Heart left ventricle (tissue), 16 donors: ENCODE measurements around the gene IRF5. TPM values are rescaled to one million over a fixed set of nuclear protein-coding genes. Genes with fewer than 3 reads are reported as not detected.

Experiments
- ATAC-seq, 4 donors: fragments of 200-7000 bp; cut with Tn5 transposase; one replicate each; pipeline ENCODE4 v1.9.1; 2020 to 2022; ENCODE audit warnings: moderate library complexity in 4 of 4, mild to moderate bottlenecking in 3 of 4, moderate number of reproducible peaks in 1 of 4
- DNase-seq, 5 donors: peaks; one replicate each; pipeline ENCODE4 v3.0.0-alpha.2; 2020
- H3K27ac ChIP-seq, 12 donors: fragments of 200-600 bp; sonication (generic) in 4 of 12; one replicate each; pipeline versions ENCODE4 v1.5.0 to v1.8.0; 2016 to 2022; ENCODE audit warnings: mild to moderate bottlenecking in 2 of 12
- H3K27me3 ChIP-seq, 9 donors: fragments of 200-600 bp; sonication (generic) in 2 of 9; one replicate each; pipeline versions ENCODE4 v1.5.1 to v1.8.0; 2016 to 2022; ENCODE audit warnings: mild to moderate bottlenecking in 3 of 9
- H3K36me3 ChIP-seq, 9 donors: fragments of 200-600 bp; sonication (generic) in 2 of 9; one replicate each; pipeline versions ENCODE4 v1.5.0 to v1.8.0; 2018 to 2022; ENCODE audit warnings: mild to moderate bottlenecking in 2 of 9
- H3K4me1 ChIP-seq, 12 donors: fragments of 200-600 bp; sonication (generic) in 4 of 12; one replicate each; pipeline versions ENCODE4 v1.5.0 to v1.8.0; 2016 to 2022; ENCODE audit warnings: mild to moderate bottlenecking in 3 of 12
- H3K4me3 ChIP-seq, 12 donors: fragments of 200-600 bp; sonication (generic) in 4 of 12; one replicate each; pipeline versions ENCODE4 v1.5.0 to v1.8.0; 2017 to 2022; ENCODE audit warnings: mild to moderate bottlenecking in 9 of 12, moderate library complexity in 4 of 12
- H3K9me3 ChIP-seq, 12 donors: fragments of 200-600 bp; sonication (generic) in 4 of 12; one replicate each; pipeline versions ENCODE4 v1.5.0 to v1.8.0; 2016 to 2022; ENCODE audit warnings: mild to moderate bottlenecking in 1 of 12
- CTCF ChIP-seq, 12 donors: fragments of 200-600 bp; sonication (generic) in 4 of 12; IDR thresholded peaks; one replicate each; pipeline versions ENCODE4 v1.5.0 to v1.8.0; 2018 to 2022; ENCODE audit warnings: antibody characterized with exemption in 12 of 12, mild to moderate bottlenecking in 5 of 12
- POLR2A ChIP-seq, 2 donors: fragments of 450-650 bp; IDR thresholded peaks; one replicate each; pipeline ENCODE4 v1.6.1; 2017; ENCODE audit warnings: antibody characterized with exemption in 2 of 2, mild to moderate bottlenecking in 2 of 2, moderate library complexity in 2 of 2
- WGBS, 4 donors: extraction: QIAGEN DNeasy Blood & Tissue Kit in 2 of 4; methylation state at CpG; one replicate each; pipeline versions ENCODE4 v1.1.5 to v1.1.7; 2013 to 2018; 5-methylcytosine and 5-hydroxymethylcytosine counted together
- intact Hi-C, 10 donors: fragments of 100-400 bp; cut with DNase I; formaldehyde crosslinking; loops; one replicate each; pipeline versions ENCODE4 v1.11.1 to v1.14.2; 2022
- polyA plus RNA-seq, 2 donors: library from polyadenylated mRNA; stranded (reverse); fragments of 200-250 nt; gene quantifications; one replicate each; pipeline ENCODE4 v1.2.3, GENCODE V29; 2013
- total RNA-seq, 9 donors: library from RNA; depleted of rRNA in 2 of 9; stranded (reverse); fragments of >200 nt in 2 of 9; fragmentation: NEBNext Ultra II Directional in 3 of 9; extraction: Animal tissue kit (Norgen Biotek cat#: 25700) in 3 of 9; gene quantifications; one replicate each; pipeline versions ENCODE4 v1.1.0 to v1.2.4, GENCODE V29; 2016 to 2023
- donor health status: ischemic (EF 13 %, LVEDD 7.1; RV severe dilation, severe dysfunction).
- donor health status: healthy with polysubstance abuse.
- donor health status: DM: no; HTN: yes; CAD: no.
- donor health status: DM: no; HTN: no; CAD: no.
- donor health status: ischemic (EF 25% LVEDD 6.9; RV normal size, moderate dysfunction).
- donor health status: ischemic (EF 25% LVEDD 5.7; RV mildly dilated, moderate dysfunction).
- donor health status: healthy.
- donor health status: DM: yes; HTN: yes; CAD: no.
- donor health status: ischemic (EF 35%, LVEDD 5.7; RV mildly dilated, moderate dysfunction).
- donor health status: nonischemic (EF 11% LVEDD 7.7; RV severe dilation, severe dysfunction).
- donor health status: DM: yes; HTN: yes; CAD: no.
- donor health status: PGD.
- donor health status: ischemic (EF 29% LVEDD 5.4; RV normal size, mild dysfunction).
- donor health status: nonischemic (EF 23%, LVEDD 6.1; RV moderate dilation, normal function).

IRF5 gene
- total and polyA plus RNA-seq, 11 donors, result 1.2 to 15.4 (median 1.8) TPM

DNA sequence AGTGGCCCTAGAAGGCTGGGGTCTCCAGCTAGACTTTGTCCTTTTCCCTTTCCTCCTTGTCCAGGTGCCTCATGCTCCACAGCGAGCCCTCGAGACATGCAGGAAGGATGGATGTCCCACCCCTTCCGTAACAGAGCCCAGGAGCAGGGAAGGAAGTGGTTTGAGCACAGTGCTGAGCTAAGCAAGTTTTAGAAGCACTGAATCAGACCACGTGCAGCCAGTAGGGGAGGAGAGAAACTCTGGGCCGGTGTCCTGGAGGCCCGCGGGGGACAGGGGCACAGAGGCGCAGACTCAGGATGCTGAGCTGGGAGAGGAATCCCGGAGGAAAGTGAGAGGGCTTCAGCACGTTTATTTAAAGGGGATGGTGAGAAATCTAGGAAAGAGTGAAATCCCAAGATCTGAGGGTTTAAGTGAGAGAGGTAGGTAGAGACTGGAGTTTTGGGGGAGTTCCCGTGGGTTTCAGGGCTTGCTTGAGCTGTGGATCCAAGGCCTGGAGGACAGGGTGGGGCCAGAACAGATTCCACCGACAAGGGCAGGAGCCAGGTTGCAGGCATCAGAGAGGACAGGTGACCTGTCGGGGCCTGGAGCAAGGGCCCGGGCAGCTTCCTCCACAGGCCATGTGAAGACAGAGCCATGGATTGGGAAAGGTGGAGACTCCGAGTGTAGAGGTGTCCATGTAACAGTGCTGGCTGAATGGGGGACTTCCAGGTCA is 4.4 kb upstream of the IRF5 start:
- intact Hi-C loops, result no loop called here
- no peaks in the 10 kb centered on the region for H3K36me3 ChIP-seq
- H3K27ac ChIP-seq, result peak overlapping the region in 1 of 12 donors; percentile 87
- H3K9me3 ChIP-seq, result no peaks in the 10 kb centered on the region
- H3K4me1 ChIP-seq, result peaks cover 0 to 43% (median 5%) of the 10 kb centered on the region in 12 donors
- peaks cover 0 to 46% (median 12%) of the 10 kb centered on the region in 9 donors for H3K27me3 ChIP-seq
- peak; percentile 47 to 71 (median 63) for ATAC-seq
- peak in 3 of 5 donors; percentile 40 to 64 (median 53) for DNase-seq
- TF ChIP-seq POLR2A (IDR thresholded peaks at IDR 0.05) (no peak), CTCF (IDR thresholded peaks at IDR 0.05) (no peak)
- WGBS, 4 donors, result 56 to 63% (median 58%) methylated on average over 15 of the region's 15 CpGs
- H3K4me3 ChIP-seq, result peak overlapping the region in 2 of 12 donors; percentile 10 to 36

DNA sequence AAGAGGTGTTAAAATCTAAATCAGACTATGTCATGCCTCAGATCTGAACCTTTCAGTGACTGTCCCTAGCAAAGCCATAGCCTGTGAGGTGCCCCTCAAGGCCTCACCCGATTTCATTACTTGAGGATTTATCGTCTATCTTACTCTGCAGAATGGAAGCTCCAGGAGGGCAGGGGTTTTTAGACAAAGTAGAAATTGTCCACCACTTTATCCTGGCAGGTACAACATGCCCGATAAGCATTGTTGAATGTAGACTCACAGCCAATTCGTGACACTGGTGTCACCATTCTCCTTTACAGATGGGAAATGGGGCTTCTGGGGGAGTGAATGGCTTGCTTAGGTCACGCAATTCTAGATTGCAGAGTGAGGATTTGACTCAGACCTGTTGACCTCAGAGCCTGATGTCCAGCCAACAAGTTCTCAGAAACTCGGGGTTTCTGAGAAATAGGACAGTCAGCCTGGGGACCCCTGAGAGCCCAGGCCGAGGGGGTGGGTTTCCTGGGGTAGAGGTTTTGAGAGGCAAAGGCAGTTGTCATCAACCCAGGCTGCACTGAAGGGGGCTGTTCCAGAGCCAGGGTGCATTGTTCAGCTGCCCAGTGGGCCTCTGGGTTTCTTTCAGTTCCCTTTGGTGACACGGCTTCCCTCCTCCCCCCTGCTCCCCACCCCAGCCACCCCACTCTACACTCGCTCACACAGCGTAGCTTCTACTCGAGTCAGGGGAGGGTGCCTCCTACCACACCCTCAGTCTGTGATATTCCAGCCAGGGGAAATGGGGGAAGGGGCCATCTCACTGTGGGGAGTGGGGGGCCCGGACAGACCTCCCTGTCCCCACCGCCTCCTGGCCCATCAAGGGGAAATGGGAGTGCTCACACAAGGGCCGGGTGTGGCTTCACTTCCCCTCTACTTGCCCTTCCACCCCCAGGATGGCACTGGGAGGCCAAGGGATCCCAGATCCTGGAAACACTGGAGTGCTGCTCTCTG is 3.1 kb upstream of the IRF5 start:
- Histone ChIP-seq H3K4me3 (no peak overlapping the region), H3K27me3 (peaks cover 0 to 46% (median 18%) of the 10 kb centered on the region in 9 donors), H3K9me3 (no peaks in the 10 kb centered on the region), H3K27ac (peak overlapping the region in 2 of 12 donors; percentile 17 to 87), H3K36me3 (no peaks in the 10 kb centered on the region), H3K4me1 (peaks cover 0 to 54% (median 8%) of the 10 kb centered on the region in 12 donors)
- DNase-seq (no peak), ATAC-seq (peak in 3 of 4 donors; percentile 19 to 27 (median 25))
- WGBS, 4 donors, result 49 to 73% (median 67%) methylated on average over 14 of the region's 14 CpGs
- no peak for TF ChIP-seq POLR2A (IDR thresholded peaks at IDR 0.05)
- TF ChIP-seq CTCF (IDR thresholded peaks at IDR 0.05), result no peak
- intact Hi-C loops, result no loop called here

DNA sequence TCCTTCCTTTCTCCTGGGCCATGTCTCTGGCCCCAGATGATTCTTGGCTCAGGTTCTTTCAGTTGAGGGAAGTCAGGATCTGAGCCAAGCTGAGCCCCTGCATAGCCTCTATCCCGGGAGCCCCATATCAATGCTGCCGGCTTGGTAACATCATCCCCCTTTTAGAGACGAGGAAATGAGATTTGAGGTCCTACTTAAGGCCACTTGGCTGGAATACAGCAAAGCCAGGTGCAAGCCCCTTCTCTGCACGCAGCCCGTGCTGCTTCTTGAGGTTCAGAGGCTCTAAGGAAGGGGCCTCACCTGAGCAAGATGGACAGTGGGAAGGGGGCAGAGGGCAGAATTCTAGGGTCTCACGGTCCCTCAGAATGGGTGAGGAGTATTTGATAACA is 2.4 kb upstream of the IRF5 start:
- peak overlapping the region in 1 of 12 donors; percentile 87 for H3K27ac ChIP-seq
- TF ChIP-seq POLR2A (IDR thresholded peaks at IDR 0.05) (no peak), CTCF (IDR thresholded peaks at IDR 0.05) (no peak)
- no peak overlapping the region for H3K4me3 ChIP-seq
- H3K9me3 ChIP-seq, result no peaks in the 10 kb centered on the region
- WGBS, 4 donors, result 26 to 45% (median 35%) methylated on average over 6 of the region's 6 CpGs
- ATAC-seq, result no peak
- peaks cover 0 to 61% (median 8%) of the 10 kb centered on the region in 12 donors for H3K4me1 ChIP-seq
- peaks cover 0 to 51% (median 18%) of the 10 kb centered on the region in 9 donors for H3K27me3 ChIP-seq
- intact Hi-C loops, result no loop called here
- no peak for DNase-seq
- H3K36me3 ChIP-seq, result no peaks in the 10 kb centered on the region

DNA sequence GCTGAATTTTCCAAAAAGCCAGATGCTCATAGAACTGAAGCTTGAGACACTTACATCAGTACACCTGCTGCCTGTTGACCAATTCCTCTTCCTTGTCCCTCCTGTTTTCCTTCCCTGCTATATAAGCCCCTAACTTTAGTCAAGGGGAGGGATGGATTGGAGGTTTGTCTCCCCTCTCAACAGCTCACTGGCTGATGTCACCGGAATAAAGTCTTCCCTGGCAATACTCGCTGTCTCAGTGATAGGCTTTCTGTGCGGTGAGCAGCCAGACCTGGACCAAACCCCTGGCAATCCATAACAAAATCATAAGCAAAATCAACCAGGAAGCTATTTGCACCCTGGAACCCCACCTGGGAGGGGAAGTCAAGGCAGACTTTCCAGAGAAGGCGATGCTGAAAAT is 929 bp upstream of the IRF5 start:
- no peak for ATAC-seq
- Histone ChIP-seq H3K27ac (no peak overlapping the region), H3K36me3 (no peaks in the 10 kb centered on the region), H3K27me3 (peaks cover 0 to 61% (median 20%) of the 10 kb centered on the region in 9 donors), H3K9me3 (no peaks in the 10 kb centered on the region), H3K4me1 (peaks cover 0 to 67% (median 8%) of the 10 kb centered on the region in 12 donors), H3K4me3 (no peak overlapping the region)
- TF ChIP-seq CTCF (IDR thresholded peaks at IDR 0.05), result no peak
- TF ChIP-seq POLR2A (IDR thresholded peaks at IDR 0.05), result no peak
- intact Hi-C loops, result no loop called here
- no peak for DNase-seq
- WGBS, 4 donors, result 75 to 89% (median 84%) methylated on average over 4 of the region's 4 CpGs
